Testis (tissue), 2 donors: ENCODE data around the gene NOSIP.

Source experiments
- POLR2A ChIP-seq: fragments of 450-650 bp; IDR thresholded peaks from one replicate; pipeline ENCODE4 v1.6.1; 2017; ENCODE audit warnings: antibody characterized with exemption, mild to moderate bottlenecking, moderate library complexity
- TF ChIP-seq, protein P1 (sequence below), 3 experiments: fragments of 450-650 bp in 2 of 3; fragments of 200-600 bp in 1 of 3; sonication (generic) in 1 of 3; IDR thresholded peaks; one replicate each; pipeline ENCODE4 v1.5.1; 2016 to 2019; ENCODE audit warnings: antibody characterized with exemption in 3 of 3, mild to moderate bottlenecking in 2 of 3, moderate library complexity in 1 of 3

DNA sequence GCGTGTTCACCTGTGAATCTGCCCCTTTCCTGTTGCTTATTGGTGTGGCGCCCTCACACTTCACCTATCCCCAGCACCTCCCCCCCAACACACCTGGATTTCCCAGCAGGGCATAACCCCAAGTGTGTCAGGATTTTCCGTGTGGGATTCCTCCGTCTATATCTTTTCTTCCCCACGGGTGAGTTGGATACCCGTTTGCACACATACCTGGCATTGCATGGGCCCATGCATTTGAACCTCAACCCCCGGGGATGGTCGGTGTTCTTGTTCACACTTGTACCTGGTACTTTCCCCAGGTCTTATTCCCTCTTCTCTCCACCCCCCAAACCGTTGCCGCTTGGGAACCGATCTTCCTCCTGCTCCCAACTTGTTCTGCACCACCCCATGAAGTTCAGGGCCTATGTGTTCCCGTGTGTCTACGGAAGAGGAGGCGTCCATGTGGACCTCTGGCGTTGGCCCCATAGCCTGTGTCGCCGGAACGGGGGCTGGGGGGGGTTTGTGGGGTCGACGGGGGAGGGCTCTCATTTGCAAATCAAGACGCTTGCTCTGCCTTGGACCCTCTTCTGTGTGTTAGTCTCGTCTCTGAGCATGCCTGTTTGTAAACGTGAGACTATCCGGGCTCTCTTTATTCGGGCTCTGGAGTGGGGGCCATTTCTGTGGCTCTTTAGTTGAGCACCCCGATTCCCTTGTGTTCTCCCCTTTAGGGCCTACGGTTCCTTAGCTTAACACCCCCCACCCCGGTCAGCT, 12.3 kb upstream of the NOSIP start:
- TF ChIP-seq, protein P1, sequence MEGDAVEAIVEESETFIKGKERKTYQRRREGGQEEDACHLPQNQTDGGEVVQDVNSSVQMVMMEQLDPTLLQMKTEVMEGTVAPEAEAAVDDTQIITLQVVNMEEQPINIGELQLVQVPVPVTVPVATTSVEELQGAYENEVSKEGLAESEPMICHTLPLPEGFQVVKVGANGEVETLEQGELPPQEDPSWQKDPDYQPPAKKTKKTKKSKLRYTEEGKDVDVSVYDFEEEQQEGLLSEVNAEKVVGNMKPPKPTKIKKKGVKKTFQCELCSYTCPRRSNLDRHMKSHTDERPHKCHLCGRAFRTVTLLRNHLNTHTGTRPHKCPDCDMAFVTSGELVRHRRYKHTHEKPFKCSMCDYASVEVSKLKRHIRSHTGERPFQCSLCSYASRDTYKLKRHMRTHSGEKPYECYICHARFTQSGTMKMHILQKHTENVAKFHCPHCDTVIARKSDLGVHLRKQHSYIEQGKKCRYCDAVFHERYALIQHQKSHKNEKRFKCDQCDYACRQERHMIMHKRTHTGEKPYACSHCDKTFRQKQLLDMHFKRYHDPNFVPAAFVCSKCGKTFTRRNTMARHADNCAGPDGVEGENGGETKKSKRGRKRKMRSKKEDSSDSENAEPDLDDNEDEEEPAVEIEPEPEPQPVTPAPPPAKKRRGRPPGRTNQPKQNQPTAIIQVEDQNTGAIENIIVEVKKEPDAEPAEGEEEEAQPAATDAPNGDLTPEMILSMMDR (IDR thresholded peaks at IDR 0.05) = no peak
- TF ChIP-seq POLR2A = no peak
